DMS53 treated with DMSO at 0.1 percent for 48 hours (cell line): ENCODE results near the gene UQCRC1.

Experiments used
- DNase-seq: peaks from one replicate; lab custom pipeline; 2025; ENCODE audit not compliant: unreplicated experiment; lab: John Stamatoyannopoulos, UW

The UQCRC1 gene

DNA sequence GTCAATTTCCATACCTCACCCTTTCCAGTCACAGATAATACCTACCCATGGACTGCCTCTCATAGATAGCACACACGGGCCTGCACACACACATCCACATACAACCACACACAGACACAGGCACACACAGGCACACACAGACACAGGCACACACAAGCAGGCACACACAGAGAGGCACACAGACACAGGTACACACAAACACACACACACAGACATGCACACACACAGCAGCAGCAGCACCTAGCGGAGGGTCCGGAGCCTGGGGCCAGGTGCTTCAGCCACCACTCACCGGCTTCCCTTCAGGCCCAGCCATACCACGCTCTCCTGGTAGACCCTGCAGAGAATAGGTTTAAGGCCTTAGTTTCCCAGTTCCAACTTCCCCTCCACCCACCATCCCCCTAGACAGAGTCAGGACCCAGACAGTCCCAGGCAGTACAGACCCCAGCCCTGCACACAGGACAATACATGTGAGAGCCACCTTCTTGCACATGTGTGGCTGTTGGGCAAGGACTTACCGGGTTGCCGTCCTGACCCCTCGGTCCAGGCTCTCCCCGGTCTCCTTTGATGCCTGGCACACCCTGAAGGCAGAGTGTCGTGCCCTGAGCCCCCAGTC lies 35.4 kb downstream of the UQCRC1 start:
- DNase-seq: no peak

DNA sequence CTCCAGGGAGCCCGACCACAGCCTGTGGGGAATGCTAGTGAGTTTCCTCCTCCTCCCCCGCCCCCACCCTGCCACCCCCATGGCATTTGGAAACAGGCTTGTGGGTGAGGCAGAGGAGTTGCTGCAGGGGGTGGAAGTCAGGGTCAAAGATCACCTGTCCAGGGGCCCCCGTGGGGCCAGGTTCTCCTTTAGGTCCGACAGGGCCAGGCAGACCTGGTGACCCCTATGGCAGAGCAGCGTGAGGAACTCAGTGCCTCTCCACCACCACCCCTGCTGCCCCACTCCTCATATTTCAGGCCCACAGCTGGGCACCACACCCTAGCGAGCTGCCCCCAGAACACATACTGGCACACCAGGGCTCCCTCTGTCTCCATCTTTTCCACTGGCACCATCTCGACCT lies 36.9 kb downstream of the UQCRC1 start:
- no peak for DNase-seq

DNA sequence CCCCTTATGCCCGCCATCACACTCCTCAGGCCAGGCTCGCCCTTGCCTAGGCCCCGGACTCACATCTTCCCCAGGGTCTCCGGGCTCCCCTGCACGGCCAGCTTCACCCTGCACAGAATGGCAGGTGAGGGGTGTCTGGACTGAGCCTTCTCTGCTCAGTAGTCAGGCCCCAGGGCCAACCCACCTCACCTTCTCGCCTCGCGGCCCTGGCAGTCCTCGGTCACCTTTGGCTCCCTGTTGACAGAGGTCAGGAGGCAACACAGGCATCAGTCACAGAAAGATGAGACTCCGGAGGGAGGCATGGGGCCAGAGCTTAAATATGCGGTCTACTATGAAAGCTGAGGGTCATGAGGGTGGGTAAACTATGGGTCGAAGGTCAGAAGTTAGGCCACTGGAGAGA lies 37.5 kb downstream of the UQCRC1 start:
- DNase-seq: no peak

DNA sequence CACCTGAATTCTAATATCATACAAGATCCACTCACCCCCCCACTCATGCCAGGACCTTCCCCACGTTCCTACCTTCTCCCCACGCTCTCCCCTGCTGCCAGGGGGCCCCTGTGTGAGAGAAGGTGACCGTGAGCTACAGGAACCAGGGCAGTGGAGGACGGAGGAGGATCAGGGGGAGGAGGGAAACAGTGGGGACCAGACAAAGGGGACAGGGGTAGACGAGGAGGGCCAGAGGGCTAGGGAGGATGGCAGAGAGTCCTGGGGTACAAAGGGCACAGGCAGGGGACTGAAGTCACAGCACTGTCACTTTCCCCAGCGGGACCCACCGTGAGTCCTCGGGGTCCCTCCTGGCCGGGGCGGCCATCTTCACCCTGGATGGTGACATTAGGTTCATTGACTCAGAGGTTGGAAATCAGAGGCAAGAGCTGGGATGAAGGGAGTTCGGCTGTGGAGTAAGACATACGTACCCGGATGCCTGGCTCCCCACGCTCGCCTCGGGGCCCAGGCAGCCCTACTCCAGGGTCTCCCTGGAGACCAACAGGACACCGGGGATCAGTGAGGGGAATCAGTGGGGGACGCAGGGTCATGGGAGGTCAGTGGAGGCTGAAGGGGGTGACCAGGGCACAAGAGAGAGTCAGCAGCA lies 39.5 kb downstream of the UQCRC1 start:
- no peak for DNase-seq

DNA sequence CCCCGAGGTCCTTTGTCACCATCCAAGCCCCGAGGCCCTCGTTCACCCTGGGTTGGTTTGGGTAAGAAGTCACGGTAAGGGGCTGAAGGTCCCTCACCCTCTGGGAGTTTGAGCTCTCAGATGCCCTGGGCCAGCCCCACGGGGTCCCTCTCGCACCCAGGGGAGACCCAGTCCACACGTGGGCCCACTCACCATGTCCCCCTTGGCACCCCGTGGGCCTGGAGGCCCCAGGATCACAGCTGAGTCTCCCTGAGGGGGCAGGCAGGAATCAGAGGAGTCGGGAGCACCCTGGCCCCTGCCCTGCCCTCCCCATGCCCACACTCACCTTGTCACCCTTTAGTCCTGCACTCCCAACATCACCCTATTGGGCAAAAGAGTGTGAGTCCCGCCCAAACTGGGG lies 40.0 kb downstream of the UQCRC1 start:
- no peak for DNase-seq

DNA sequence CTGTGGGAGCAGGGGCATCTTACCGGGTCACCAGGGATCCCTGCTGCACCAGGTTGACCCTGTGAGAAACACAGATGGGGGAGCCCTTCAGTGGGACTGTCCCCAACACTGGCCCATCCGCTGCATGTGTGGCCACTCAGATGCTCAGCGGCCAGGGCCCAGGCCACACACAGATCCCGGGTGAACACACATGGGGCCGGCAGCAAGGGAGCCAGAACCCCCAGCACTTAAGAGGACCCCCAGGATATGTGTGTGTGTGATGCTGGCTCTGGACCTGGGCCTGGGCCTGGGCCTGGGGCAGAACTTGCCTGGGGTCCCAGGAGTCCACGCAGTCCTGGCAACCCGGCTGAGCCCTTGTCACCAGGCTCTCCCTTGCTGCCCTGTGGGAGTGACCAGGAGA lies 41.0 kb downstream of the UQCRC1 start:
- DNase-seq: no peak

DNA sequence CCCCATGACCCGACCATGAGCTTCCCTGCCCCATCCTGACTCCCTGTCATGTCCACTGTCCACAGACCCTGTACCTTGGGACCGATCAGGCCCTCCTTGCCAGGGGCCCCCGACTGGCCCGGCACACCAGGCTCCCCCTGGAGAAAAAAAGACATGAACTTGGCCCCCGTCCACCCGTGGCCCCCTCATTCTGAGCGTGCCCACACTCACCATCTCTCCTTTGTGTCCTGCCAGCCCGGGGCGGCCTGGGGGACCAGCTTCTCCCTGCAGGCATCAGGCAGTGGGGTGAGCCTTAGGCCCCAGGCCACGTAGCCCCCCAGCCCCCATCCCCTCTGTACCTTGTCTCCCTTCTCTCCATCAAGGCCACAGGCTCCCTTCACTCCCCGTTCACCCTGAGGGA lies 41.9 kb downstream of the UQCRC1 start:
- DNase-seq: no peak

DNA sequence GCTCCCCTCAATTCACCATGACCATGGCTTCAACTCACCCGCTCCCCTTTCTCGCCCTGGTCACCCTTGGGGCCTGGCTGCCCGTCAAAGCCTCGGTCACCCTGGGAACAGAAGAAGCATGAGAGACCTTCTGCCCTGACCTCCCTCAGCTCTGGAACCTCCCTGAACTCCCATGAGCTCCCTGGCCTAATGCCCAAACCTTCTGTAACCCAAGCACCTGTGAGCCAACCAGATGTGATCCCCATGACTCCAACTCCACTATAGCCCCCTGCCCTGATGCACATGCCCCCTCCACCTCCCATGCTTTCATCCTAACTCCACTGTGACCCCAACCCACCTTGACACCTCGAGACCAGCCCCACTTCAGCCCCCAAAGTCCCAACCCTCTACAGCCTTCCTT lies 42.4 kb downstream of the UQCRC1 start:
- DNase-seq: no peak

DNA sequence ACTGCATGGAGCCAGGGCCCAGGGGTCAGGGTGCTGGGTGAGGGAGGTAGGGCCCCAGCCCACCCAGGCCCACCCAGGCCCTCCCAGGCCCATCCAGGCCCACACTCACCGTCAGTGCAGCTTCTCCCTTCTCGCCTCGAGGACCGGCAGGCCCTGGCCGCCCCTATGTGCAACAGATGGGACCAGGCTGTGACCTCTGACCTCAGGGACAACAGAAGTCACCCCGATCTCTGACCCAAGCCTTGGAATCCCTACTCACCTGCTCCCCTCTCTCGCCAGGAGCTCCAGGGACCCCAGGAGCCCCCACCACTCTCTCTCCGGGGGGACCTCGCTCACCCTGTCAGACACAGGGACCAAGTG lies 43.1 kb downstream of the UQCRC1 start:
- no peak for DNase-seq

DNA sequence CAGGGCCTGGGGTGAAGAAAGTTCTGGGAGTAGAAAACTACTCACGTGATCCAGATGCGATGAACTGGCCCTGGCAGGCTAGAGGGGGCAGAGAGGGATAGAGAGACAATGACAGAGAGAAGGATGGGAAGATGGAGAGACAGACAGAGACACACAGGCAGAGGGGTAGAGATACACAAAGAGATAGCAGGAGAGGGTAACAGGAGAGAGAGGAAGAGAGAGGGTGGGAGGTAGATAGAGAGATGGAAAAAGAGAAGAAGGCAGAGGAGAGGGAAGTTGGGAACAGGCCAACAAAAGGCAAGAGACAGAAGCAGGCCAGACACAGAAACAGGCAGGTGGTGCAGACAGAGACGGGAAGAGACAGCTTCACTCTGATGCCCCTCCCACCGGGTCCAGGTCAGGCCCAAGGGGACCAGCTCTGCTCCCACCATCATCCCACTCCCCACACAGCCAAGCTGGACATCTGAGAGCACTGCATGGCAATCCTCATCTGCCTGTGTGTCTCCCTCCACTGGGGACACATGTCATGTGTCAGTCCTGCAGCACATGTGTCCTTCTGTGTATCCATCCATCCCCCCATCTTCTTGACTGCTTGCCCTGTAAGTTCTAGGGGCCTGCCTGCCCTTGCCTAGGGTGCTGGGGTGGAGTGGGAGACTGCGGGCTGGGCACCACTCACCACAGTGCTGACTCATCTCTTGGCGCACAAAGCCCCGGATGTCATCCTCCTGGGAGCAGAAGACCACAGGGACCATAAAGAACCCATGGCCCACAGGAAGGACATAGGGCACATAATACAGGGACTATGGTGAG lies 43.6 kb downstream of the UQCRC1 start:
- DNase-seq: no peak

DNA sequence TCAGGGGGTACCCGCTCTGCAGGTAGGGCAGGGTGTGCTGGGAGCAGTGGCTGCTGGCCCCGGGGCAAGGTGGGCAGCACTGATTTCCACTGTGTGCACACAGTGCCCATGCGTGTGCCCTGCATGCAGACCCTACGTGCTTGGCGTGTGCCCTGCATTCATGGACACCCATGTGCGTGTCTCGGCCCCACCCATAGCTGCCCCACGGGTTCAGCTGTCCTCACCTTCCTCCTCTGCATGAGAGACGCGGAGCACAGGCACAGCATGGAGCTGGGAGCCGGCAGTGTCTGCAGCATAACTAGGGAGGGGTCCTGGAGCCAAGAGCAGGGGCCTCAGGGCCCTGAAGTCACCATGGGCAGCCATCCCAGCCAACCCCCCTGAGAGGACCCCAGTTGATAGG lies 44.3 kb downstream of the UQCRC1 start:
- no peak for DNase-seq

DNA sequence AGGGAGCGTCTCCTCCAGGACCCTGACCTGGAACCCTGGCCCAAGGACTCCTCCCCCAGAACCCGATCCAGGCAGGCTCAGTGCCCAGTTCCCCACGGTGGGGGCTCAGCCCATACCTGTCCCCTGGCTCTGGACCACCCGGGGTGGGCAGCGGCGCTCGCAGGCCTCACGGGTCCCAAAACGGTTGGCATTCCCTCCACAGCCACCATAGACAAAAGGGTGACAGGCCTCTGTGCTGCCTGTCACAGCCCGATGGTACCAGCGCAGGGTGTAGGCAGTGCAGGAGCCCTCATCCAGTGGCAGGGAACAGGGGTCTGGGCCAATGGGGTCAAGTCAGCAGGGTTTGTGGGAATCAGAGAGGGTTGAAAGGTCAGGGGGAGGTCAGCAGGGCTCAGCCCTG lies 44.8 kb downstream of the UQCRC1 start:
- DNase-seq: no peak

DNA sequence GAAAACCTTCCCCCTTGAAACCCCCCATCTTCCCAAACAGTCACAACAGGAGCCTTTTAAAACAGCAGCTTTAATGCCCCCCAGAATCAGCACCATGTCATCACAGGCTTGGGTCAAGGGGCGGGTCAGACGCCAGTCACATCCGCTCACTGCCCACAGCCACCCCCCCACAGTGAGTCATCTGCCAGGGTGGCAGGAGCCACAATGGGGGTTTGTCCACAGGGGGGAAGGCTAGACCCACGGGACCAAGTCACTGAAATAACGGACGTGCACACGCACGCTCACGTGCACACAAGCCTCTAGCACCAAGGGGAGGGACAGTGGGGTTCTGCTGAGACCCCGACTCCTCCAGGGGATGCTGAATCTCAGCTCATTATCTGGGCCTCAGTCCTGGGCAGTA lies 45.4 kb downstream of the UQCRC1 start:
- DNase-seq: no peak

DNA sequence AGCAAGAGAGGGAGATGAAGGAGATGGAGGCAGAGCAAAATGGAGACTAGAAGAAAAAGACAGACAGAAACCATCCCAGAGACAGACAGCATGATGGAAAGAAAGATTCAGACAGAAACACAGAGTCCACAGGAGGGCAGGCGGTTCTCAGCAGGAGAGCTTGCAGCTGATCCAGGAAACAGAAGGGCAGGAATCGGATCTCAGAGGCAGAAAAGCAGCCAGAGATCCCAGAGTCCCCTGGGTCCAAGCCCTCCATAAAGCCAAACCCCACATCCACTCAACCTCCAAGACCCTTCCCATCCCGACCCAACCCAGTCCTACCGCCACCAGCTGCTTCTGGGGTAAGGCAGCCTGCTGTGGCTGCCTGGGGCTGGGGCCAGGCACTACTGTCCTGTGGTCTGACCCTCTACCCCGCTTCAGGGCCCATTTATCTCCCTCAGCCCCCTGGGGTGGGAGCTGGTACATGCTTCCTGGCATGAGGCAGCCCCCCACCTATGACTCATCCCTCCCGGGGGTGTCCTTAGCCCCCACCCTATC lies 46.0 kb downstream of the UQCRC1 start, which contains the start of gene UCN2:
TSS of gene UCN2 (minus strand) at position 400 of the 537 bp plus-strand sequence. CDS start 657 bp downstream, outside the sequence.
- DNase-seq: no peak

DNA sequence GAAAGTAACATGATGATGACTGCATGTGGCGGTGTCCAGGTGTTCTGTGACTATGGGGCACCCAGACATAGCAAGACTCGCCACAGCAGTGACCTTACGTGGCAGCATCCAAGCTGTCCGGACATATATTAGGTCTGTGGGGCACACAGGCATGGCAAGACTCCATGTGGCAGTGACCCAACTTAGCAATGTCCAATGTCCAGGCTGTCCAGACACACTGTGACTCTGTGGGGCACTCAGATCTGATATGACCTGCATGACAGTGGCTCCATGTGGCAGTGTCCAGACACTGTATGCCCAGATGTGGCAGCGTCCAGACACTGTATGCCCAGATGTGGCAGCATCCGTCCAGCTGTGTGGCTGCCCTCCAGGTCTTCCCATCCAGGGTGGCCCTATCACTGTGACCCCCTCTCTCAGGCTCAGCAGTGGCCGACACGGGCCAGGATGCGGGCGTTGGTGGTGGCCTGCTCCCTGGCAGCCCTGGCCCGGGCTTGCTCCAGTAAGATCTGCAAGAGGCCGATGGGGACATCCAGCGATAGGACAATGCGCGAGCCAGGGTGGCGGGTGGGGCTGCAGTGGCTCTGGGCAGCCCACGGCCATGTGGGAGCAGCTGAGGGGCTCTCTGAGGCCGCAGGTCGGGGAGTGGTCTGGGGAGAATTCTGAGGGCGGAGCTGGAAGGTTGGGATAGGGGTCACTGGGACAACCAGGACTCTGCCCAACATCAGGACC lies 46.9 kb downstream of the UQCRC1 start:
- DNase-seq: no peak

DNA sequence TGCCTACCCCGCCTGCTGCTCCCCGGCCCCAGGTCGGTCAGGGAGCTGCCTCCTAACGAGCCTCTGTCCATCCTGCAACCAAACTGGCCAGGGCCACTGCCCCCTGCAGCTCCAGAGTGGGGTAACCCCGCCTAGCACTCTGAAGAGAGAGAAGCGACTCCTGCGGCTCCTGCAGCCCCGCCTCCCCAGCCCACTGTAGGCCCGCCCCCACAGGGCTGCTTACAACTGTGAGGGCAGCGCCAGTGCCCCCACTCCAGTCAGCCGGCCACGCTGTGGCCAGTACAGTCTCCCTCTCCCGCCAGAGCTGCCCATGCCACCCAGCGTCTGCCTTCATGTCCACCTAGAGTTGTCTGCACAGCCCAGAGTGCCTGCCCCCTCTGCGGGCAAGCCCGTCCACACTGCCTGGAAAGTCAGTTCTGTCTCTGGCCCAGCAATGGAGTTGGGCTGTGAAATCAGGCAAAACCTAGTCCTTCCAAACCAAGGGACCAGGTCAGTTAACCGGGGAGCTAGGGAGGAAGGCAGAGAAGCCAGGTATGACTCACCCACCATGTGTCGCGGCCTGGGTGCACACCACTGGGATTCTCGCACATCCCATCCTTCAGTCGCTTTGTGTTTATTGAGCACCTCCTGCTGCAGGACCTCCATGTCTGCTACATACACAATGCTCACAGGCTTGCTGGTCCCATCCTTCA lies 48.3 kb downstream of the UQCRC1 start:
- DNase-seq: no peak

DNA sequence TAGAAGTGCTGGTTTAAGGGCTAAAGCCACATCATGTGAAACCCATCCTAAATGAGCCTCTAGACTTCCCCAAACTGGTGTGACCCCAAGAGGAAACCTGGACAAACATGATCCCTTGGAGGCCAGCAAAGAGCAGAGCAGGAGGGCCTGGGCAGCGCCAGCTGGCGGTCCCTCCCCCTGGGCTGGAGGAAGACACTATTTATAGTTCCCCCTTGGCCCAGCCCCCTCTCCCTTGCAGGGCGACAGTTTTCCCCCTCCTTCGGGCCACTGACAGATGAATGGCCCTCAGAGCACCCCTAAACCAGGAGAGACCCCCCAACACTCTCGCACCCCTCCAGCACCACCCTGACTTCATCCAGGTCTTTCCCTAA lies 48.8 kb downstream of the UQCRC1 start:
- DNase-seq: no peak

DNA sequence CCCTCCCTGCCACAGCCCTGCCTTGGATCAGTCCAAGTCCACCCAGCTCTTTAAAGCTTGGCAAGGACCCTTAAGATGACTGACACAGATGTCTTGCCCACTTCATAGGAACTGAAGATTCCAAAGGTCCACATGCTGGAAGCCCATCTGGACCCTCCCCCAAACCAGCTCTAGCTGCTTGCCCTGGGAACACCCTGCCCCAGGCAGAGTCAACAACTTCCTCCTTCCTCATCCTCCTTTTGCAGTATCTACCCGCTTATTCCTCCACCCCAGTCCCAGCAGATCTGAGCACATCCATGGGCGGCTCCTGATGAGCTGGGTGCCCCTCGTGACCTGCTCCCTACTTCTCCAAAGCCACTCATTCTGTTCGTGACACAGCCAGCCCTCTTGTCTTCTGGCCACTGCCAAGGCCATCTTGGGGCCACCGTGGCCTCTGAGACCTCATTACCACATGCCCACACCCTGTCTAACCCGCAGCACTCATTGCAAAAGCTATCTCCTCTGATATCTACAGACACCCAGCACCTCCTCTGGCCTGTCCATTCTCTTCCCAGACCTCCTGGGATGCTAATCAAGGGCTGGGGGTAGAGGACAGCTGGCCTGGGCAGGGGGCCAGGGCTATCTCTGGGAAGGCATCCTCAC lies 50.8 kb downstream of the UQCRC1 start:
- DNase-seq: no peak

DNA sequence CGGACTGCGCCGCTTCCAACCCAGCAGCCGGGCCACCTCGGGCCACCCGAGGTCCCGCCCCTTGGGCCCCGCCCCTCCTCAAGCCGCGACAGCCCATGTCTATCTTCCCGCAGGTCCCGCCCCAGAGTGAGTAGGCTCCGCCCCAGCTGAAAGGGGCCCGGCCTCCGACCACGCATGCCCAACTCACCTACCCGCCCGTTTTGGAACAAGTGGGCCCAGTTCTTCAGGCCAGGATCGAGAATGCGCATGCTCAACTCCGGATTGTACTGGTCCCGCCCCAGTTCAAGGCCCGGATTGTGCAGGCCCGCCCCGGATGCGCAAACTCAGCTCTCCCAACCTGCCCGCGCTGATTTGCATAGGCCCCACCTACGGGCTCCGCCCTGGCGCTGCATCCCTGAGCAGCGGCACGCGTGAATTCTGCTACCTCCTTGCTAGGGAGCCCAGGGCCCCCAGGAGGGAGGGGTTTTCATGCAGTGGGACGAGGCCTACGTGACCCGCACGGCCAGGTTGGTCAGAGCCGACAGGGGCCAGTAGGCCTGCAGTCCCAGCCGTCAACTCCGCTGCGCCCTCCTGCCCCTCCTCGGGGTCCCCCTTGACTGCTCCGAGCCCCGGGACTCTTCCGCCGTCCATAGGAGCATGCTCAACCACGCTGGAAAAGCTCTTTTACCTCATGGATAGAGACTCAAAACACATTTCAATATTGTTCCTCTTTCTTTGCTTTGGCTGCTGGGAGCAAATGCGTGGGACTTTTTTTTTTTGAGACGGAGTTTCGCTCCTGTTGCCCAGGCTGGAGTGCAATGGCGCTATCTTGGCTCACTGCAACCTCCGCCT lies 52.4 kb downstream of the UQCRC1 start, which contains the start of gene PFKFB4:
TSS of gene PFKFB4 (minus strand) at position 8 of the 831 bp plus-strand sequence. CDS start 26 bp downstream, outside the sequence.
- DNase-seq: peak; percentile 78
